ENCODE results near the gene ZIC5. TPM values are rescaled to one million over a fixed set of nuclear protein-coding genes. Genes with fewer than 3 reads are reported as not detected.
A peak's percentile ranks its signal among the peaks of the same experiment; 100 is the strongest.

The ZIC5 gene
- total and polyA plus RNA-seq, 9 of the 15 experiments (the other 6 are each of a cell fraction or from before 2014, with no cell fraction given) = 0.57 to 2.0 (median 1.1) TPM

- TF ChIP-seq DNMT1 (IDR thresholded peaks at IDR 0.05) = no peak
- no peak for TF ChIP-seq TCF7 (IDR thresholded peaks at IDR 0.05; ENCODE audit: borderline replicate concordance)
- no peak for TF ChIP-seq SPI1 (IDR thresholded peaks at IDR 0.05; ENCODE audit: borderline replicate concordance, low read depth, low read length)
- TF ChIP-seq ZNF184 (CRISPR knock-in tag; IDR thresholded peaks at IDR 0.05) = no peak
- TF ChIP-seq L3MBTL2 (IDR thresholded peaks at IDR 0.05) = peak; percentile 70; the same call in 1 of the 2 replicates
- TF ChIP-seq, protein P1, sequence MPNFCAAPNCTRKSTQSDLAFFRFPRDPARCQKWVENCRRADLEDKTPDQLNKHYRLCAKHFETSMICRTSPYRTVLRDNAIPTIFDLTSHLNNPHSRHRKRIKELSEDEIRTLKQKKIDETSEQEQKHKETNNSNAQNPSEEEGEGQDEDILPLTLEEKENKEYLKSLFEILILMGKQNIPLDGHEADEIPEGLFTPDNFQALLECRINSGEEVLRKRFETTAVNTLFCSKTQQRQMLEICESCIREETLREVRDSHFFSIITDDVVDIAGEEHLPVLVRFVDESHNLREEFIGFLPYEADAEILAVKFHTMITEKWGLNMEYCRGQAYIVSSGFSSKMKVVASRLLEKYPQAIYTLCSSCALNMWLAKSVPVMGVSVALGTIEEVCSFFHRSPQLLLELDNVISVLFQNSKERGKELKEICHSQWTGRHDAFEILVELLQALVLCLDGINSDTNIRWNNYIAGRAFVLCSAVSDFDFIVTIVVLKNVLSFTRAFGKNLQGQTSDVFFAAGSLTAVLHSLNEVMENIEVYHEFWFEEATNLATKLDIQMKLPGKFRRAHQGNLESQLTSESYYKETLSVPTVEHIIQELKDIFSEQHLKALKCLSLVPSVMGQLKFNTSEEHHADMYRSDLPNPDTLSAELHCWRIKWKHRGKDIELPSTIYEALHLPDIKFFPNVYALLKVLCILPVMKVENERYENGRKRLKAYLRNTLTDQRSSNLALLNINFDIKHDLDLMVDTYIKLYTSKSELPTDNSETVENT (CRISPR knock-in tag; IDR thresholded peaks at IDR 0.05) = no peak
- TF ChIP-seq VEZF1 (CRISPR knock-in tag; IDR thresholded peaks at IDR 0.05) = peak; percentile 77
- no peak for TF ChIP-seq ZNF133 (CRISPR knock-in tag; IDR thresholded peaks at IDR 0.05)
- no peak for TF ChIP-seq NUFIP1 (IDR thresholded peaks at IDR 0.05; ENCODE audit: partially characterized antibody)
- no peak for TF ChIP-seq CEBPG (CRISPR knock-in tag; IDR thresholded peaks at IDR 0.05)
- TF ChIP-seq CEBPG (tag; conservative IDR thresholded peaks at IDR 0.05 in 1 of 2, IDR thresholded peaks at IDR 0.05 in 1 of 2) = no peak
- TF ChIP-seq, protein P2, sequence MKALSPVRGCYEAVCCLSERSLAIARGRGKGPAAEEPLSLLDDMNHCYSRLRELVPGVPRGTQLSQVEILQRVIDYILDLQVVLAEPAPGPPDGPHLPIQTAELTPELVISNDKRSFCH (CRISPR knock-in tag; IDR thresholded peaks at IDR 0.05) = no peak
- TF ChIP-seq, protein P2 (tag; IDR thresholded peaks at IDR 0.05) = no peak
- TF ChIP-seq, protein P3, sequence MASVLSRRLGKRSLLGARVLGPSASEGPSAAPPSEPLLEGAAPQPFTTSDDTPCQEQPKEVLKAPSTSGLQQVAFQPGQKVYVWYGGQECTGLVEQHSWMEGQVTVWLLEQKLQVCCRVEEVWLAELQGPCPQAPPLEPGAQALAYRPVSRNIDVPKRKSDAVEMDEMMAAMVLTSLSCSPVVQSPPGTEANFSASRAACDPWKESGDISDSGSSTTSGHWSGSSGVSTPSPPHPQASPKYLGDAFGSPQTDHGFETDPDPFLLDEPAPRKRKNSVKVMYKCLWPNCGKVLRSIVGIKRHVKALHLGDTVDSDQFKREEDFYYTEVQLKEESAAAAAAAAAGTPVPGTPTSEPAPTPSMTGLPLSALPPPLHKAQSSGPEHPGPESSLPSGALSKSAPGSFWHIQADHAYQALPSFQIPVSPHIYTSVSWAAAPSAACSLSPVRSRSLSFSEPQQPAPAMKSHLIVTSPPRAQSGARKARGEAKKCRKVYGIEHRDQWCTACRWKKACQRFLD (CRISPR knock-in tag; IDR thresholded peaks at IDR 0.05) = no peak
- TF ChIP-seq, protein P4, sequence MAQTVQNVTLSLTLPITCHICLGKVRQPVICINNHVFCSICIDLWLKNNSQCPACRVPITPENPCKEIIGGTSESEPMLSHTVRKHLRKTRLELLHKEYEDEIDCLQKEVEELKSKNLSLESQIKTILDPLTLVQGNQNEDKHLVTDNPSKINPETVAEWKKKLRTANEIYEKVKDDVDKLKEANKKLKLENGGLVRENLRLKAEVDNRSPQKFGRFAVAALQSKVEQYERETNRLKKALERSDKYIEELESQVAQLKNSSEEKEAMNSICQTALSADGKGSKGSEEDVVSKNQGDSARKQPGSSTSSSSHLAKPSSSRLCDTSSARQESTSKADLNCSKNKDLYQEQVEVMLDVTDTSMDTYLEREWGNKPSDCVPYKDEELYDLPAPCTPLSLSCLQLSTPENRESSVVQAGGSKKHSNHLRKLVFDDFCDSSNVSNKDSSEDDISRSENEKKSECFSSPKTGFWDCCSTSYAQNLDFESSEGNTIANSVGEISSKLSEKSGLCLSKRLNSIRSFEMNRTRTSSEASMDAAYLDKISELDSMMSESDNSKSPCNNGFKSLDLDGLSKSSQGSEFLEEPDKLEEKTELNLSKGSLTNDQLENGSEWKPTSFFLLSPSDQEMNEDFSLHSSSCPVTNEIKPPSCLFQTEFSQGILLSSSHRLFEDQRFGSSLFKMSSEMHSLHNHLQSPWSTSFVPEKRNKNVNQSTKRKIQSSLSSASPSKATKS (CRISPR knock-in tag; IDR thresholded peaks at IDR 0.05) = no peak
- TF ChIP-seq KDM1A (IDR thresholded peaks at IDR 0.05) = peak in 1 of 2 experiments; percentile 56; a peak in 1 of 4 replicates
- TF ChIP-seq YY1 (IDR thresholded peaks at IDR 0.05; ENCODE audit: borderline replicate concordance in 1 of 3, control insufficient read depth in 1 of 3, extremely low read depth in 1 of 3, insufficient read depth in 3 of 3, insufficient read length in 1 of 3, insufficient replicate concordance in 2 of 3, low read depth in 1 of 3, low read length in 2 of 3) = peak in 1 of 3 experiments; percentile 19
These were observed 654 bp downstream of the ZIC5 start (continued) for GRCh38 chr13:99970651-99971575.

Measured in K562 (cell line).